Hepatocyte (in vitro differentiated cells): ENCODE results near the gene MRPS23.

Source experiments
- EZH2 ChIP-seq: fragments of 200-600 bp; sonication (generic); IDR thresholded peaks from 2 replicates; pipeline ENCODE4 v1.6.1; 2016; ENCODE audit warnings: antibody characterized with exemption, mild to moderate bottlenecking, borderline replicate concordance
- TF ChIP-seq, protein P1 (sequence below): fragments of 200-600 bp; sonication (generic); IDR thresholded peaks from 2 replicates; pipeline ENCODE4 v1.5.1; 2016; ENCODE audit warnings: antibody characterized with exemption, mild to moderate bottlenecking; ENCODE audit not compliant: poor library complexity

DNA sequence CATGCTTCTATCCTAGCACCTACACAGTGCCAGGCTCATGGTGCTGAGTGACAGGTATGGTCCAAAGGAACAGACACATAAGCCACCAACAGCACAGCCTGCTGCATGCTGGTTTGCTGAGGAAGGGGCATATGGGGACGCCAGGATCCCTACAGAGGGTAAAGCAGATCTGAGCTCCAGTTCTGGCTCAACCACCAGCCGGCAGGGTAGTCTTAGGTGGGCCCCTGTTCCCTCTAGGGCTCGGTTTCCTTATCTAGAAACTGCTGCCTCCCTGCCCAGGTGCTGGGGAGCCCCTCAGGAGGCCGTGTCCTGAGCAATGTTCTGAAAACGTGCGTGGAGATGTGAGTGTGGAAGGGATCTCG, 24.2 kb upstream of the MRPS23 start:
- TF ChIP-seq, protein P1, sequence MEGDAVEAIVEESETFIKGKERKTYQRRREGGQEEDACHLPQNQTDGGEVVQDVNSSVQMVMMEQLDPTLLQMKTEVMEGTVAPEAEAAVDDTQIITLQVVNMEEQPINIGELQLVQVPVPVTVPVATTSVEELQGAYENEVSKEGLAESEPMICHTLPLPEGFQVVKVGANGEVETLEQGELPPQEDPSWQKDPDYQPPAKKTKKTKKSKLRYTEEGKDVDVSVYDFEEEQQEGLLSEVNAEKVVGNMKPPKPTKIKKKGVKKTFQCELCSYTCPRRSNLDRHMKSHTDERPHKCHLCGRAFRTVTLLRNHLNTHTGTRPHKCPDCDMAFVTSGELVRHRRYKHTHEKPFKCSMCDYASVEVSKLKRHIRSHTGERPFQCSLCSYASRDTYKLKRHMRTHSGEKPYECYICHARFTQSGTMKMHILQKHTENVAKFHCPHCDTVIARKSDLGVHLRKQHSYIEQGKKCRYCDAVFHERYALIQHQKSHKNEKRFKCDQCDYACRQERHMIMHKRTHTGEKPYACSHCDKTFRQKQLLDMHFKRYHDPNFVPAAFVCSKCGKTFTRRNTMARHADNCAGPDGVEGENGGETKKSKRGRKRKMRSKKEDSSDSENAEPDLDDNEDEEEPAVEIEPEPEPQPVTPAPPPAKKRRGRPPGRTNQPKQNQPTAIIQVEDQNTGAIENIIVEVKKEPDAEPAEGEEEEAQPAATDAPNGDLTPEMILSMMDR: no peak
- TF ChIP-seq EZH2: no peak
